Stimulated activated CD8-positive, alpha-beta memory T cell treated with anti-CD3 and anti-CD28 coated beads, Interleukin-2, amount 100 ng/mL, for 48 hours (primary cell): ENCODE data around the gene BBS7.

Experiments
- DNase-seq, 2 donors: peaks; one replicate each; pipeline ENCODE4 v3.0.0-alpha.2; 2020; ENCODE audit warnings: low read depth in 2 of 2

The BBS7 gene, protein sequence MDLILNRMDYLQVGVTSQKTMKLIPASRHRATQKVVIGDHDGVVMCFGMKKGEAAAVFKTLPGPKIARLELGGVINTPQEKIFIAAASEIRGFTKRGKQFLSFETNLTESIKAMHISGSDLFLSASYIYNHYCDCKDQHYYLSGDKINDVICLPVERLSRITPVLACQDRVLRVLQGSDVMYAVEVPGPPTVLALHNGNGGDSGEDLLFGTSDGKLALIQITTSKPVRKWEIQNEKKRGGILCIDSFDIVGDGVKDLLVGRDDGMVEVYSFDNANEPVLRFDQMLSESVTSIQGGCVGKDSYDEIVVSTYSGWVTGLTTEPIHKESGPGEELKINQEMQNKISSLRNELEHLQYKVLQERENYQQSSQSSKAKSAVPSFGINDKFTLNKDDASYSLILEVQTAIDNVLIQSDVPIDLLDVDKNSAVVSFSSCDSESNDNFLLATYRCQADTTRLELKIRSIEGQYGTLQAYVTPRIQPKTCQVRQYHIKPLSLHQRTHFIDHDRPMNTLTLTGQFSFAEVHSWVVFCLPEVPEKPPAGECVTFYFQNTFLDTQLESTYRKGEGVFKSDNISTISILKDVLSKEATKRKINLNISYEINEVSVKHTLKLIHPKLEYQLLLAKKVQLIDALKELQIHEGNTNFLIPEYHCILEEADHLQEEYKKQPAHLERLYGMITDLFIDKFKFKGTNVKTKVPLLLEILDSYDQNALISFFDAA

DNA sequence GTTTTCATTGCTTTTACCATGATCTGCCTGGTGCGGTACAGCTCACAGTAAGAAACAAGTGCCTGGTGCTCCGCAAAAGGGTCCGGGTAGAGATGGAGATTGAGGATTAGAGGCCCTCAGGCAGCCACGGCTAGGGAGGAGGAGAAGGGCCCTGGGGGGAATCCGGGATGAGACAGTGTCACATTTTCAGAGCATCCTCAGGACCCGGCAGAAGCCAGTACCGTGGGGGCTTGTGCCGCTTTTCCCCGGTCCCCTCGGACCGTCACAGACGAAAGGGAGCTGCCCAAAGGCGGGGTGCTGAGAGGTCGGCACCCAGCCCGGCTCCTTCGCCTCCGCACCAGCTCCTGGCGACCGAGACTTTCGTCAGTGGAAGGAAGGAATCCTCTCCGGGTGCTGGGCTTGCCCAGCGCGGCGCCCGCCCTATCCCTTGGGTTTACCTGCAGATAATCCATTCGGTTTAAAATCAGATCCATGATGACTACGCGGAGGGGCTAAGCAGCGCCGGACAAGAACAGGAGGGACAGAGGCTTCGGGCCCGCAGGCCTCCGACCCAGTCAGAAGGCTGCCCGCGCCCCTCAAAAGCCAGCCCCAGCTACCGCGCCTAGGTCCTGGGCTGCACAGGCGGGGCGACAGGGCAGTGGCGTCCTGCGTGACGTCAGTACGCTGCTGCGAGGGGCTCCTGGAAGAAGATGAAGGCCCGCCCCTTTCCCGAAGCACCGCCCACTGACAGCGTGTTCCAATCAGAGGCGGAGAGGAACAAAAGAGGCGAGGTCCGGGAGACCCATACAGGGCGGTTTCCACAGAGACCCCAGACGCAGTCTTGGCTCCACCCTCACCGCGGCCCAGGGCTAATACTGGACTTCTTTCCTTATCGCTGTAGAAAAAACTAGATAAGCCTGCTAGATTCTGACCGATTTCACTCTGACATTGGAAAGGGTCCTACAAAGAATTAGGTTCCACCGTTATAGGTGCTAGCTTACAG, at the start of gene BBS7:
Gene BBS7 (minus strand): TSS at position 634 of the 982 bp plus-strand sequence. CDS start 161 bp downstream, at position 473.
- DNase-seq, result peak; percentile 95 to 98

DNA sequence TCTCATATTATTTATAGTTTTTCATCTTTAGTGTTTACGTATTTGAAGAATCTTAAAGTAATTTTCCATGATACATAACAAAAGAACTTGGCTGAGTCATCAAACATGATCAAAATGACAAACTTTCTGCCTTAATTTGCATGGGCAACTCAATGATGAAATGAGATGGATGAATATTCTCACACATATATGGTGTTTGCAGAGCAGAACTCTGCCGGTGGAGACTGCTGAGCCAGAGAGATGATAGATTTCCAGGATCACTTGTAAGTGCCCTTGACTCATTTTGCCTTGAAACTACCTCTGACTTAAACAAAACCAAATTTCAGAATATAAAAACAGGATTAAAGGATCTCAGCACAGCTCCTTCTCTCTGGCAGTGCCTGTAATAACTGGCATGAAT, 43.4 kb upstream of the BBS7 start:
- DNase-seq, result no peak

DNA sequence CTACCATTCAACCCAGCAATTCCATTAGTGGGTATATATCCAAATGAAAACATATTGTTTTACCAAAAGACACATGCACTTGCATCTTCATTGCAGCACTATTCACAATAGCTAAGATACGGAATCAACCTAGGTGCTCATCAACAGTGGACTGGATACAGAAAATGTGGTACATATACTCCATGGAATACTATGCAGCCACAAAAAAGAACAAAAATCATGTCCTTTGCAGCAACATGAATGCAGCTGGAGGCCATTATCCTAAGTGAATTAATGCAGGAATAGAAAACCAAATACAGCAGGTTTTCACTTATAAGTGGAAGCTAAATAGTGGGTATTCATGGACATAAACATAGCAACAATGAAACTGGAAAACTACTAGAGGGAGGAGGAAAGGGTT, 38.1 kb upstream of the BBS7 start:
- no peak for DNase-seq

DNA sequence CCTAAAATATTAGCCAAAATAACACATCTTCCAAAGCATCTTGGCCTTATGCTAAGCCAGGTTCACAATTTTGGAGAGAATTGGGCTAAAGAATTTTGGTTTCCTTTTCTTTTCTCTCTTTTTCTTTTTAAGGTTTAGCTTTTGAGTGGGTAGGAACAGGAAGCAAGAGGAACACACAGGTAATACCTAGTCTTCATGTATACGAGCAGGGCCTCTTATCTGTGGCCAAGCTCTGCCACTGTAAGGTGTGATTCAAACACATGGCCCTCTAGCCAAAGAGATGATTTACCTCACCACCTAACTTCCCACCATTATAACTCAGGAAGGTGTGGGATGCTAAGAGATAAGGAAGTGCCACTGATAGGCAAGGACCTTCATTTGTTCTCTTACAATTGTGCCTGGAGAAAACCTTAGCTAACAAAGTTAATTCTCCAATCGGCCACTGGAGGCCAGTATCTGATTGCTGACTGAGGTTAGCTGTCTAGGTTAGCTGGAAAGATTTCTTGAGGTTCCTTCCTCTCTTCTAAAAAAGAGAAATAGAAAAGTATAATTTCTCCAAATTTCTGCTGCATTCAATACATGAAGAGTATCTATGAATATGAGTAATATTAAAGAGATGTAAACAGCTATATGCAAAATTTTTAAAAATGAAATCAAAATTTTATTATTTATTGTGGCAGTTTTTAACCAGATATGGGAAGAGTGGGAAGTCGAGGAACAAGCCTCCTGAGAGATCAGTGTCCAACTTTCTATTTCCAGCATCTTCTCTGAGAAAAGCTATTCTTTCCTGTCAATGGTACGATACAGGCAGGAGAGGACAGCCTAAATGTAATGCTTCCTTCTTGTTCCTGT, 30.1 kb upstream of the BBS7 start:
- peak; percentile 2 to 10 for DNase-seq

DNA sequence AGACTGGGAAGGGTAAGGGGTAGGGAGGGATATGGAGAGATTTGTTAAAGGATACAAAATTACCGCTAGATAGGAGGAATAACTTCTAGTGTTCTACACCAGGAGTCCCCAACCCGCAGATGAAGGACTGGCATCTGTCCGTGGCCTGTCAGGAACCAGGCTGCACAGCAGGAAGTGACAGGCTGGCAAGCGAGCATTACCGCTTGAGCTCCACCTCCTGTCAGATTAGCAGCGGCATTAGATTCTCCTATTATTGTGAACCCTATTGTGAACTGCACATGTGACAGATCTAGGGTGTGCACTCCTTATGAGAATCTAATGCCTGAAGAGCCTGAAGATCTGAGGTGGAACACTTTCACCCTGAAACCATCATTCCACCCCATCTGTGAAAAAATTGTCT, 27.9 kb upstream of the BBS7 start:
- peak in 1 of 2 donors; percentile 0 for DNase-seq

DNA sequence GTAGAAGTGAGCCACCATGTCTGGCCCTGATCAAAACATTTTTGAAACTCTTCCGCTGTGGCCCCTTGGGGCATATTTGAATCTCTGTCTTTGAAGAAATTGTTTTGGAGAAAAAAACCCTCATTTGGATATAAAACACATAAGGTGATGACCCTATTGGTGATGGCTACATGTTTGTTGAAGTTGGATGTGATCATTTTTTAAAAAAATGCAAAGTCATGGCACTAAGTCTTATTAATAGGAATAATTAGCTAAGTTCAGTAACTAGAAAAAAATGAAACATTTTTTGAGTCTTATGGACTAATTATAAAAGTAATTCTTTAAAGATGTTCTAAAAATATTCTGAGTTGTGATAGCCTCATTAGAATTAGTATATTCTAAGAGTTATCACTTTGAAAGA, 17.9 kb upstream of the BBS7 start:
- DNase-seq, result no peak

DNA sequence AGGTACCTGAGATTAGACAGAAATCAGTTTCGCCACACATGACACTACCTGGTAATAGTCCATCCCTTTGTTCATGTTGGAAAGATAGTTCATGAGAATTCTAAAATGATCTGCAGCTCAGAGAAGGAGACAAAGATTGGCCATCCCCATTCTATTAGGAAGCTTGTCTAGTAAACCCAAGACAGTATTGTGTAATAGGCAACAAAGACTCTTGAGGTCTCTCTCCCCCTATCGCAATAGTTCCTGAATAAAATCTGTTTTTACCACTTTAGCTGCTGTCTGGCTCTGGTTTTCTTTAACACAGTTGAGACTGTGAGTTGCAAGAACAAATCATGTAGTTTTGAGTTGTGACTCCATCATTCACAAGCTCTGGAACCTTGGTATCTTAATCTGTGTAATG, 14.8 kb upstream of the BBS7 start:
- DNase-seq, result no peak

DNA sequence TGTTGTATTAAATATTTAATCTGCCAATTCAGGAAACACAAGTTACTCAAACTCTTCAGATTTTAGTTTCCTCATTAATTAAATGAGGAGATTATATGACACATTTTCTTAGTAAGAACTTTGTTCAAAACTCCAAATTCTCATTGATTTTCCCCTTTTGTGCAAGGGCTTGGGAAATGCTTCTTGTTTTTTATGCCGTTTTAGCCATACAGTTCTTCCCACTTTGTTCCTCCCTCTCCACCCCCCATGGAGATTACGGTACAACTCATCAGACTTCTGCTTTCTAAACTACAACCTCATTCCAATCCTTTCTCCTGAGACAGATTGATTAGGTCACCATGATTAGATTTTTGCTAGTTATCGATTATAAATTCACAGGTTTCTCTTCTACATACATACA, 10.9 kb upstream of the BBS7 start:
- DNase-seq, result no peak

DNA sequence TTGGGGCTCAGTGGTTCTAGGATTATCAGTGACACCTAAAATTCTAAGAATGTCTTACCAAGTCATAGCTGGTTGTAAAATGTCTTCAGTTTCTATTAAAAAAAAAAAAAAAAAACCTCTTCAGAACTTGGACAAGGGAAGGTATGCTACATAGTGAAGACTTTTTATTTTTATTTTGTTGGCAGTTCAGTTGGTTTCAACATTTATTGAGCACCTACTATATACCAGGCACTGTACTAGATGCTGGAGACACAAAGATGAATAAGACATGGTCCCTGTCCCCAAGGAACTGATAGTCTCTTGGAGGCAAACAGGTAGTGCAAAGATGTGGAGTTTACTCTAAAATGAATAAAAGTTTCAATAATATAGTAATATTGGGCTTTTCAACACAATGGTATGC, 8.9 kb upstream of the BBS7 start:
- no peak for DNase-seq

DNA sequence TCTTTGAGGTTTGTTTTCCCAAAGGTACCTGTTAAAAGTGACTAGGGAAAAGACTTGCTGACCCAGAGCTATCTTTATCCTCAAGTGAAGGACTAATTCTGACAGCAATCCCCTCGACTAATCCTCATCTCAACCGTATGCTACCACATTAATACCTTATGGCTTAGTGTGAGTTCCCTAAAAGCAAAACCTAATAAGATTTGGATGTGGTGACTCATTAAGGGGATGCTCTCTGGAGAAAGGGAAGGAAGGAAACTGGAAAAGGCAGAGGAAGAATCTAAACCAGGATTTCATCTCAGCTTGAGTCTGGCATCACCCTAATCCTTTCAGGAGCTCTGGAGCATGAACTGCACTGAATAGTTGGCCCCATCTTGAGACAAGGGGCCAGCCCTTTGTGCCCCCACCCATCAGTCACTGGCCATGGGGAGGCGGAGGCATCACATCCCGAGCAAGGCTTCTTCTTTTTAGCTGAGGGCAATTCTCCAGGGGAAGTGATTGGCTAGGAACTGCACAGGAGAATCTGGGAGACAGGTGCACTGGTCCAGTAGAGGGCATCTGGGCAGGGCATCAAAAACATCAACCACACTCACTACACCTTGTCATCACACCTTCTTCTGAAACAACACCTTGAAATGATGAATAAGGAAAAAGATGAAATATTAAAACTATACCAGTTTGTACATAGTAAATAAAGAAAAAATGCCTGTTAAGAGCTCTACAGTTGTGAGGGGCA, 6.9 kb upstream of the BBS7 start:
- no peak for DNase-seq

DNA sequence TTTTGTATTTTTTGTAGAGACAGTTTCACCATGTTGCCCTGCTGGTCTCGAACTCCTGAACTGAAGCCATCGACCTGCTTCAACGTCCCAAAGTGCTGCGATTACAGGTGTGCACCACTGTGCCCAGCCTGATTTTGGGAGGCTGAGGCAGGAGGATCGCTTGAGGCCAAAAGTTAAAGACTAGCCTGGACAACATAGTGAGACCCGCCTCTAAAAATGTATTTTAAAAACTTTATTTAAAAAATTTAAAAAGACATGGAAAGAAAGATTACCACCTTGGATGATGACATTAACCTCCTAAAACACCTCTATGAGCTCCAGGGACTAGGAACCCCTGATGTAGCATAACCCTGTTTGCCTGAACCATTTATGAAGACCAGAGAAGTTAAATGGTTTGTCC, 5.8 kb upstream of the BBS7 start:
- DNase-seq, result no peak

DNA sequence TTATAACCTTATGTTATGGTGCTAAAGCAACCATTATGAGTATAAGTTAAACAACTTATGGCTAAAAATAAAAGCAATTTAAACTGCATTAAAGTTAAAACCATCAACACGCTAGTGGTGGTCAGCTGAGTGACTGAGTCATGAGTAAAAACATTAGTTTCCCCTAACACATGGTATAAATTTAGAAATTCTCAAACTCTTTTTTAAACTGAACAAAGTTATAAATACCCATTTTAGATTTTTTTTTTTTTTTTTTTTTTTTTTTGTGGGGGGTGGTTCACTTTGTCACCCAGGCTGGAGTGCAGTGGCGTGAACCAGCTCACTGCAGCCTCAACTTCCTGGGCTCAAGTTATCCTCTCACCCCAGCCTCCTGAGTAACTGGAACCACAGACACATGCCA, 5.4 kb upstream of the BBS7 start:
- no peak for DNase-seq

DNA sequence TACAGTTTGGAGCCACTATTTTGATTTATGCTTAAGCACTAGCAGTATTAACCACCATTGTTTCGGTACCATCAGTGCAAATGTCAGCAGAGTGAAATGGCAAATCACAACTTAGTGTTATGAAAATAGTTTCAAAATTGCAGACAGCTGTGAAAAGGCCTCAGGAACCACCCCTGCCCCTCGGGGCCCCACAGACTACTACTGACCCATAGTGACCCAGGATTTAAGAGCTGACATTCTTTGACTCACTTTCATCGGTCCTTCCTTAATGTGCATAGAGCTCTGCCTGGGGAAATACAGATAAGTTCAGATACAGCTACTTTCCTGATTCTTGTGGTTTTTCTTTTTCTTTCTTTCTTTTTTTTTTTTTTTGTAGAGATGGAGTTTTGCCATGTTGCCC, 3.3 kb upstream of the BBS7 start:
- no peak for DNase-seq

DNA sequence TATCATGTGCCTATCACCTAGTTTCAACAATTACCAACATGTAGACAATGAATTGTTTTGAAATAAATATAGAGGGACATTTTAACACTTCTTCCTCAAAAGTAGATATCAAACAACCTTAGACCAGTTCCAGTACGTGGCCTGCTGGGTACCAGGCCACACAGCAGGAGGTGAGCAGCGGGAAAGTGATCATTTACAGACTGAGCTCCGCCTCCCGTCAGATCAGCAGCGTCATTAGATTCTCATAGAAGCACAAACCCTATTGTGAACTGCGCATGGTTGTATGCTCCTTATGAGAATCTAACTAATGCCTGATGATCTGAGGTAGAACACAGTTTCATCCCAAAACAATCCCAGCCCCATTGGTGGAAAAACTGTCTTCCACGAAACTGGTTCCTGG, 6.5 kb downstream of the BBS7 start:
- no peak for DNase-seq

DNA sequence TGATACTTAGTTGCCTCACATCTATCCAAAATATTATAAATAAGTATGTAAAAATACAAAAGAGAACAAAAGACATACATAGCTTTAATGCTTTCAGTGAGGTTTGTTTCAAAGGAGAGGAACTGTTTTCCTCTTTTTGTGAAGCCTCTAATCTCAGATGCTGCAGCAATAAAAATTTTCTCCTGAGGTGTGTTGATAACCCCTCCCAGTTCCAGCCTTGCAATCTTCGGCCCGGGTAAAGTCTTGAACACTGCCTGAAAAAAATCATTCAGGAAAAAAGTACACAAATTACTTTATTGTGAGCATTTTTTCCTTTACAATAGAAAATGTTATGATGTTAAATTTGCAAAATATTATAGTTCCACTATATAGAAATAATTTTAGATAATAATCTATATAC, 8.8 kb downstream of the BBS7 start:
- DNase-seq, result no peak

DNA sequence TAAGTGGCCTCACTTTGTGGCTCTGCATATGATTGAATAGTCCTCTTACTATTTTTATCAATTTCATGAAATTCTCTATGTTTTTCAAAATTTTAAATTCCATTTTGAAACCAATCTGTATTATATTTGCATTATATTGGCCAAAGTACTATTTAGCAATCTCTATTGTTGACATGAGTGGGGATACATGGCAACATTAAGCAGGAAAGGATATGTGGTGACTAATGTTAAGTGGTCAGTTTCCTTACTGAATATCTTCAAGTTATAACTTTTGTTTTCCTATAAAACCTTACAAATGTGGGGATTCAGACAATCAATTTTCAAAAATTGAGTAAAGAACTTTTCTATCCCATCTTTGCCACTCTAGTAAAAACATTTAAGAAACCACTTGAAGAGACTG, 10.2 kb downstream of the BBS7 start:
- no peak for DNase-seq

DNA sequence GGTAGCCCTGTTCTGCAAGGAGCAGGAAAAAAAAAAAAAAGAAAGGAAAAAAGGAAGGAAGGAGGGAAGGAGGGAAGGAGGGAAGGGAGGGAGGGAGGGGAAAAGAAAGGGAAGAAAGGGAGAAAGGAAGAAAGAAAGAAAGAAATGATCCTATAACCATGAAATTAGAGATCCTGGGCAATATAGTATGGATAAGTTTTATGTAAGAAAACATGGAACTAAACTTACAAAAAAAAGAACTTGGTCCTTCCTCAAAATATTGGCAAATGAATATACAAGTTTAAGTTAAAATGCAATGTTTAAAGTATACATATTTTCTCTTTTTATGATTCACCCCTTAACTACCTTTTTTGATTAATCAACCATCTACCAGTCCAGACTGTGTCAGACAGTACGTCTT, 18.9 kb downstream of the BBS7 start:
- no peak for DNase-seq

DNA sequence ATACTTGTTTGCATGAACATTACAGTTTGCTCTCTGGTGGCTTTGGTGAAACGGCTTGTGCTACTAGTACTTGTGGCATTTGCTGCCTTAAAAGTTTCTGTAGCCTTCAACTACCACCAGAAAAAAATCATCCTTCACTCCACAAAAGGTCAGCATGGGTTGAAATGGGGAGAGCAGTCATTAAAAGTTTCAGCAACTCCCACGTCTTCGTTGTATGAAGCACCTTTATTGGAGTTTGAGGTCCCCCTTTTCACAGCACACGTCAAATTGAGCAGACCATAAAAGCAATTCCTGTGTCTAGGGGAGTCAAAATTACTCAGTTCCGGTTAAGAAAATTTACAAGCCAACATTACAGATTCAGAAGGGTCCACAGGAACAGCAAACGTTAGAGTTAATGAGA, 23.6 kb downstream of the BBS7 start:
- no peak for DNase-seq

DNA sequence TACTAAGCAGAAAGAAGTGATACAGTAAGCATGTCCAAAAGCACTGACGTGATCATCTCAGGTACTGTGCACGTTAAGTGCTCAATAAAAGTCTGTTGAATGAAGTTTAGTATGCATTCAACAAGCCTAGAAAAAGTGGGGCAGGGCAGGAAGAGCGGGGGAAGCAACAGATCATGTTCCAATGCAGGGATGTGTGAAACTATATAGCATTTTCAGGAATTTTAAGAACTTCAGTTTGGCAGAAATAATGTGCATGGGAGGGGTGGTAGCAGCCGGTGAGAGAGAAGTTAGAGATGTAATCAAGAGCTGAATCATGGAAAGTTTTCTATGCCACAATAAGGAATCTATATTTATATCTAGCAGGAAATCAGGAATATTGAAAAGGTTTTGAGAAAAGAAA, 27.4 kb downstream of the BBS7 start:
- no peak for DNase-seq

DNA sequence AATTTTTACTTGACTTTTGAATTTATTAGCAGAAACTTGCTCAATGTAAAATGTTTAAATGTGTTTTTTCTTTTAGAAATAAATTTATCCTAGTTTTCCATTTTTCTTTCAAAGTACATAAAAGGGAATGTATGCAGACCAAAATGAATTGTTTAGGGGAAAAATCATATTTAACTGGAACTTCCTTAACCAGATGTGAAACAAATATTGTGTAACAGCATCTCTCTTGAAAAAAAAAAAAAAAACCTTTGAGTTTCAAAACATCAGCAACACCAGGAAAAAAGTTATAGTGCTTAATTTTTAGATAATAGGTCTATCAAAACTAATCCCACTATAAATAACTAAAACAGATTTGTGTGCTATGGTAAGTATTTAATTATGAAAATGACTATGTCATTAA, 32.1 kb downstream of the BBS7 start:
- DNase-seq, result no peak

DNA sequence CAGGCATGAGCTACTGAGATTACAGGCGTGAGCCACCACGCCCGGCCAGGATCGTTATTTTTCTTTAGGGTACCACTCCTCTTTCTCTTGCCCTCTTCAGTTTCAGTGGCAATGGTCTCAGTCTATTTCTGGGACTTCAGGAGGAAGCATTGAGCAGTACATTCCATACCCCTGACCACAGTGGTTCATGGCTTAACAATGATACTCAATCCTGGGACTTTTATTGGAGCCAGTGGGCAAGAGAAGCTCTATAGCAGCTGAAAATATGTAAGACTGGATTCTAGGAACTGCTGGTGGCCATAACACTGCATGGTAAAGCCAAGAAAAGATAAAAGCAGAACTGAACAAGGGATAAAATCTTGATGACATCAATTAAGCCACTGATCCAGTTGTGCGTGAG, 40.8 kb downstream of the BBS7 start:
- DNase-seq, result no peak
